GM19455 (cell line): ENCODE results near the gene REST.

Experiments used
- ATAC-seq: cut with Tn5 transposase; IDR thresholded peaks from one replicate; pipeline ENCODE4 v1.9.1; 2021; ENCODE audit not compliant: unreplicated experiment

REST gene

GRCh38 chr4:56976837-56977320 is 69.2 kb downstream of the REST start:
- ATAC-seq = peak; percentile 31

- peak; percentile 85 for ATAC-seq
These were observed 69.8 kb downstream of the REST start, which contains the start of gene NOA1 for GRCh38 chr4:56977321-56978012. Gene NOA1, minus strand, starts transcription at chr4:56977606. Its CDS starts 21 bp downstream, at chr4:56977585.

GRCh38 chr4:56978750-56979303 is 71.1 kb downstream of the REST start, which contains the start of gene POLR2B:
Gene POLR2B, plus strand, starts transcription at chr4:56978896. Its CDS starts 90 bp downstream, at chr4:56978986.
- peak; percentile 49 for ATAC-seq

GRCh38 chr4:56979421-56980072 is 71.8 kb downstream of the REST start:
- no peak for ATAC-seq

- no peak for ATAC-seq
These were observed 74.1 kb downstream of the REST start for GRCh38 chr4:56981795-56982201.

- ATAC-seq = no peak
These were observed 78.5 kb downstream of the REST start for GRCh38 chr4:56986192-56986591.

GRCh38 chr4:56986952-56987351 is 79.3 kb downstream of the REST start:
- ATAC-seq = no peak

GRCh38 chr4:56990109-56990905 is 82.6 kb downstream of the REST start:
- ATAC-seq = no peak

- ATAC-seq = no peak
These were observed 87.8 kb downstream of the REST start for GRCh38 chr4:56995525-56995924.

GRCh38 chr4:56999751-57000150 is 92.1 kb downstream of the REST start:
- ATAC-seq = no peak

GRCh38 chr4:57013543-57014120 is 105.9 kb downstream of the REST start:
- no peak for ATAC-seq
